AG10803 (cell line): Measurements from ENCODE around the gene SAP30L.

Experiments used
- DNase-seq: peaks from one replicate; pipeline ENCODE4 v3.0.0; 2010; ENCODE audit warnings: low read depth
- H3K4me3 ChIP-seq: 2 replicates; pipeline ENCODE4 v1.5.1; 2011; ENCODE audit warnings: mild to moderate bottlenecking, low read length, control low read depth
- CTCF ChIP-seq: conservative IDR thresholded peaks from 2 replicates; pipeline ENCODE4 v1.5.1; 2011; ENCODE audit warnings: mild to moderate bottlenecking, low read length, control low read depth, inconsistent platforms

SAP30L gene

GRCh38 chr5:154498994-154499393 is 53.2 kb downstream of the SAP30L start:
- DNase-seq, result no peak
- TF ChIP-seq CTCF, result no peak
- no peak overlapping the region for H3K4me3 ChIP-seq

GRCh38 chr5:154501566-154501965 is 55.8 kb downstream of the SAP30L start:
- H3K4me3 ChIP-seq, result no peak overlapping the region
- TF ChIP-seq CTCF, result no peak
- DNase-seq, result no peak

GRCh38 chr5:154502180-154502579 is 56.4 kb downstream of the SAP30L start:
- TF ChIP-seq CTCF, result no peak
- DNase-seq, result no peak
- no peak overlapping the region for H3K4me3 ChIP-seq

- TF ChIP-seq CTCF, result no peak
- H3K4me3 ChIP-seq, result no peak overlapping the region
- DNase-seq, result no peak
Measured at GRCh38 chr5:154503698-154504039, 57.9 kb downstream of the SAP30L start.

GRCh38 chr5:154505567-154505966 is 59.8 kb downstream of the SAP30L start:
- no peak for TF ChIP-seq CTCF
- DNase-seq, result no peak
- H3K4me3 ChIP-seq, result no peak overlapping the region

- TF ChIP-seq CTCF, result no peak
Measured at GRCh38 chr5:154506049-154506715, 60.4 kb downstream of the SAP30L start.

GRCh38 chr5:154506716-154507080 is 60.9 kb downstream of the SAP30L start:
- no peak for DNase-seq
- TF ChIP-seq CTCF, result no peak
- H3K4me3 ChIP-seq, result no peak overlapping the region

More at GRCh38 chr5:154506049-154506715, 60.4 kb downstream of the SAP30L start:
- H3K4me3 ChIP-seq, result no peak overlapping the region
- no peak for DNase-seq
